HG02885 (cell line): ENCODE data around the gene CLC.
A peak's percentile ranks its signal among the peaks of the same experiment; 100 is the strongest.
"Not testable (repeated sequence)": the region's sequence is repeated elsewhere in the genome, so short reads cannot be mapped to it uniquely, and the experiment has no call there.

ENCODE experiments used
- ATAC-seq: cut with Tn5 transposase; IDR thresholded peaks from one replicate; pipeline ENCODE4 v1.9.1; 2021; ENCODE audit warnings: mild to moderate bottlenecking; ENCODE audit not compliant: unreplicated experiment, poor library complexity

The CLC gene

GRCh38 chr19:39731685-39732084, 6.1 kb downstream of the CLC start:
- ATAC-seq: no peak

- no peak for ATAC-seq
These were observed 8.2 kb downstream of the CLC start for GRCh38 chr19:39729594-39729993.

DNA sequence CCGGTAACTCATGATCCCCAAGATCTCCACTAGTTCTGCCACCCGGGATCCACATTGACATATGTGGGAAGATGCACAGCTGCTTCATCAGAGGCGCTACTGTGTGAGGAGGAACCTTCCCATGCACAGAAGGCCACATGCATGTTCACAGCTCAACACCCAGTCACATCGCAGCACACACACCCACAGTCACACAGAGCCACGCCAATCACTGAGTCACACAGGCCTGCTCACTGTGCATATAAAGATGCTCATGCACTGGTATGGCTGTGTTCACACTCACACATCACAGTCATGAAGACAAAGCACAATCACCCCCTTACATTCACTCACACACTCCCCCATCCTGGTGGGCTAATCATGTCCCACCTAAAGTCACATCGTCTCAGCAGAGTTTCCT, 9.8 kb downstream of the CLC start:
- no peak for ATAC-seq

GRCh38 chr19:39727070-39727800, 10.6 kb downstream of the CLC start:
- no peak for ATAC-seq

DNA sequence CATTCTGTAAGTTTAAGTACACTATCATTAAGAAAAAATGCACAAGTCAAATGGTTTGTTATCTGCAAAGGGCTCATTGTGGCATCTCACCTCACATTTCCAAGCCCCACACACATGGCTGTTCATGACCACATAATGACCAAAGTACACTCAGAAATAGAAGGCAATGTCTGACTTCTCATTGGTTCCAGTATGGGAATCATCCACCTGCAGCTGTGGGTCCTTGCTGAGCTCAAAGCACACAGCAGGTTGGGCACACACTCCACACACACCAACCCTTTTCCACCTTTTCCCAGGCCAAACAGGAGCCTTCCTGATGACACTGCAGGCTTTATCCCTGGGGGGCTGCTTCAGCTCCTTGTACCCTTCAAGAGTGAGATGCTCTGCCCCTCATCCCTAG, 11.8 kb downstream of the CLC start:
- ATAC-seq: no peak

DNA sequence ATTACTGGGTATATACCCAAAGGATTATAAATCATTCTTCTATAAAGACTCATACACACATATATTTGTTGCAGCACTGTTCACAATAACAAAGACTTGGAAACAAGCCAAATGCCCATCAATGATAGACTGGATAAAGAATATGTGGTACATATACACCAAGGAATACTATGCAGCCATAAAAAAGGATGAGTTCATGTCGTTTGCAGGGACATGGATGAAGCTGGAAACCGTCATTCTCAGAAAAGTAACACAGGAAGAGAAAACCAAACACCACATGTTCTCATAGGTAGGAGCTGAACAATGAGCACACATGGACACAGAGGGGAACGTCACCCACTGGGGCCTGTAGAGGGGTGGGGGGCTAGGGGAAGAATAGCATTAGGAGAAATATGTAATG, 17.7 kb downstream of the CLC start:
- ATAC-seq: not testable (repeated sequence)

DNA sequence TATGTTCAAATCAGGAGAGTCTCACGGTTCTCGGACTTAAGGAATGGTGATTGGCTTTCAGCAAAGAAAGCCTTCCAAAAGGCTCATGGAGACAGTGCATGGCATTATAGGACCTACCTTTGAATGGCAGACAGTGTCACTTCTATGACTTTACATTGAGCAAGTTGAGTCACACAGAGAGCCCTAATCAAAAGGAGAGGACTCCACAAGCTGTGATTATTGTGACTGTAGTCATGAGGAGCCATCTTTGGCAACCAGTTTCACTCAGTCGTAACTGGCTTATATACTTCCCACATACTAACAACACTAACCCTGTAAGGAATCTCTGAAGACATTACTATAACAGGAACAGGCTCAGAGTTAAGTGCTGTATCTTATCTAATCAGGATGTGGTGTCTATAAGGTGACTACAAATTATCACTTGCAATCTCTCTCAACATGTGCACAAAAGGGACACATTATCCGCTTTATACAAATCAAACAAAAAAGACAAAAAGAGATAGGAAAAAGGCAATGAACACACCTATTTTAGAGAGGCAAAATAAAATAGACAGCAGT, 27.4 kb downstream of the CLC start:
- no peak for ATAC-seq

DNA sequence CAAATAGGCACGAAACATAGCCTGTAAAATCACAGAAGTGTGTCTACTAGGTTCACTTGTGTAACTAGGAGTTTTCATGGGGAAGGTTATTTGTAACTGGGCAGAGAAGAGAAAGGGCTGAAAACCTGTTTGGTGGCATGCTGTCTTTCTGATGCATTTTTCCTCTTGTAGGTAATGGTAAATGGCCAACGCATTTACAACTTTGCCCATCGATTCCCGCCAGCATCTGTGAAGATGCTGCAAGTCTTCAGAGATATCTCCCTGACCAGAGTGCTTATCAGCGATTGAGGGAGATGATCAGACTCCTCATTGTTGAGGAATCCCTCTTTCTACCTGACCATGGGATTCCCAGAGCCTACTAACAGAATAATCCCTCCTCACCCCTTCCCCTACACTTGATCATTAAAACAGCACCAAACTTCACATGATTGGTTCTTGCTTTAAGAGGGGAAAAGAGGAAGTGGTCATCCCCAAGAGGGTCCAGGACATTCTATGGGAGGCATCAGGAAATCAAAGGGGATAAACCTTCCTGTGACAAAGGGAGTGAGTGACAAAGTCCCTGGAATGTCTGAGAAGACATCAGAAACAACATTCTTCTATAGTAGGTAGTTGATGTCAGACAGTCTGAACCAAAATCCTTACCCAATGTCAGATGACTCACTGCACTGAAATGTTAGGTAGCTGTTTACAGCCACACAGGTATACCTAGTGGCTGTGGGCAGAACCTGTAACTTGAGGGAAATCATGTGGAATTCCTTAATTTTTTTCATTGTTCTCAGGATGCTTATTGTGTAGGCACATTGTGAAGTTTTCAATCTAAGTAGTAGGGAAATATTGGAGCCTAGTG, 28.6 kb downstream of the CLC start:
- ATAC-seq: no peak

- no peak for ATAC-seq
These were observed 29.2 kb downstream of the CLC start for GRCh38 chr19:39708594-39708993.

- no peak for ATAC-seq
These were observed 32.1 kb downstream of the CLC start for GRCh38 chr19:39705578-39706188.

GRCh38 chr19:39704181-39705044, 33.4 kb downstream of the CLC start, which contains the start of gene LGALS14:
TSS of gene LGALS14 (plus strand) at chr19:39704481. CDS start at chr19:39704529, 48 bp downstream.
- no peak for ATAC-seq

GRCh38 chr19:39701291-39701690, 36.5 kb downstream of the CLC start:
- ATAC-seq: peak; percentile 47

GRCh38 chr19:39698535-39698934, 39.3 kb downstream of the CLC start:
- ATAC-seq: no peak

GRCh38 chr19:39696387-39696786, 41.4 kb downstream of the CLC start:
- ATAC-seq: no peak

GRCh38 chr19:39695759-39696158, 42.1 kb downstream of the CLC start:
- ATAC-seq: no peak

GRCh38 chr19:39692822-39693221, 45.0 kb downstream of the CLC start:
- no peak for ATAC-seq

- no peak for ATAC-seq
These were observed 45.7 kb downstream of the CLC start for GRCh38 chr19:39692166-39692565.

DNA sequence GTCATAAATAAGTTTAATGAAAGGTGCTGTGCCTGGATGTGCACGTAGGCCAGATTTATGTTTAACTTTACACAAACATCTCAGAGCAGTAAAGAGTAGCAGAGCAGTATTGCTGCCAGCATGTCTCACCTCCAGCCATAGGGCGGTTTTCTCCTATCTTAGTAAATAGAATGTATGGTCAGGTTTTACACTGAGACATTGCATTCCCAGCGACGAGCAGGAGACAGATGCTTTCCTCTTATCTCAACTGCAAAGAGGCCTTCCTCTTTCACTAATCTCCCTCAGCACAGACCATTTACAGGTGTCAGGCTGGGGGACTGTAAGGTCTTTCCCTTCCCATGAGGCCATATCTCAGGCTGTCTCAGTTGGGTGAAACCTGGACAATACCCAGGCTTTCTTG, 49.2 kb downstream of the CLC start:
- not testable (repeated sequence) for ATAC-seq

- no peak for ATAC-seq
These were observed 51.1 kb downstream of the CLC start for GRCh38 chr19:39686739-39687138.

DNA sequence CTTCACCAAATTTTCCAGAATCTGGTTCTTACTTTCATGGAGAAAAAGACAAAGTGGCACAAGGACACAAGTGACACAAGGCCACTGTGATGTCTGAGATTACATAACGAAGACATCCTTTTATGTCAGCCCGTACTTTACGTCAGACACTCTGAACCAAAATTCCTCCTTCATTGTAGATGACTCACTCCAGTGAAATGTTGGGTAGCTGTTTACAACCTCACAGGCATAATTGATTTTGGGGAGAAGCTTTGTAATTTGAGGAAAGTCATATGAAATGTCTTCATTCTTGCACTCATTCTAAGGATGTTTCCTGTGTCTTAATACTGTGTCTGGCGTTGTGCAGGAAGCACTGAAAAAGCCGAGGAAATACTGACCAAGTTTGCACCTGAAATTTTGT, 53.6 kb downstream of the CLC start:
- ATAC-seq: no peak
